GM19025 (cell line): ENCODE measurements around the gene MRPL4.
"Not testable (repeated sequence)": the region's sequence is repeated elsewhere in the genome, so short reads cannot be mapped to it uniquely, and the experiment has no call there.

ENCODE experiments used
- ATAC-seq: cut with Tn5 transposase; IDR thresholded peaks from one replicate; pipeline ENCODE4 v1.9.1; 2021; ENCODE audit warnings: mild to moderate bottlenecking, low read depth, moderate library complexity; ENCODE audit not compliant: unreplicated experiment

MRPL4 gene

DNA sequence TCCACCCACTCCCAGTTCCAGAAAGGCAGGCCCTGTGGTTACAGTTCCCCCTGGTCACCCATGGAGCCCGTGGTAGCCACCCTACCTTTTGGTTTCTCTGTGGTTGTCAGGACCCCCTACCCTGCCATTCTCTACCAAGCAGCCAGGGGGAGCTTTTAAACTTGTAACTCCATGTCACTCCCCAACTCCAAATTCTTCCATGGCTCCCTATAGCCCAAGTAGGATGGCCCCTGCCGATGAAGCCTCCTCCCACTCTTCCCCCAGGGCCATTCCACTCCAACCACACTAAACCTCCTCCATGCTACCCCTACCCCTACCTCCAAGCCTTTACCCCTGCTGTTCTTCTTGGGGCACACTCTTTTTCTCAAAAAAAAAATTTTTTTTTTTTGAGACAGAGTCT lies 23.1 kb upstream of the MRPL4 start:
- ATAC-seq = no peak

DNA sequence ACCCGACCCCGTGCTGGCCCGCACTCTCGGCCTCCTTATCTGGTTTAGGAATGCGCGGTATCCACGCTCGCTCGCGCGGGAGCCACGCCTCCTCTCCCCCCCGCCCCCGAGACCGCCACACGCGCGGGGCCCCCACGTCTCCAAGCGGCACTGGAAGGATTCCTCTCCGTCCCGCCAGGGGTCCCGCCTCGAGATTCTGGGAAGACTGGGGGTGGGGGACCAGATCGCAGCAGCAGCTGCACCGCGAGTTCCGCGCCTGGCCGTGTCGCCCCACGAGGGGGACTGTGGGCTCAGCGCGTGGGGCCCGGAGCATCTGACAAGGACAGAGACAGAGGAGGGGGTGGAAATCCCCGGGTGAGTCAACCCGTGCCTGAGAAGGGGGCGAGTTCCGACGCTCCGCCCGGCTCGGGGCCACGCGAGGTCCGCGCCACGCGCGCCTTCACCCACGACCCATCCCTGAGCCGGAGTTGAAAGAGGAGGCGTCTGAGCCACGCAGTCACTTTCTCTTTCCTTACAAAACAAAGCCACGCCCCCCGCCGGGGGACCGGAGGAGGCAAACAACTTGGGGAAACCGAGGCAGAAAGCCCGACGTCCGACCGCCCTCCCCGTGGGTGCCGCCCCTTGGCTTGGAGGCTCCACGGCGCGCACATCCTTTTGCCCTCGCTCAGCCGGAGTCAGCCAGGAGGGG lies 21.7 kb upstream of the MRPL4 start:
- ATAC-seq = no peak

DNA sequence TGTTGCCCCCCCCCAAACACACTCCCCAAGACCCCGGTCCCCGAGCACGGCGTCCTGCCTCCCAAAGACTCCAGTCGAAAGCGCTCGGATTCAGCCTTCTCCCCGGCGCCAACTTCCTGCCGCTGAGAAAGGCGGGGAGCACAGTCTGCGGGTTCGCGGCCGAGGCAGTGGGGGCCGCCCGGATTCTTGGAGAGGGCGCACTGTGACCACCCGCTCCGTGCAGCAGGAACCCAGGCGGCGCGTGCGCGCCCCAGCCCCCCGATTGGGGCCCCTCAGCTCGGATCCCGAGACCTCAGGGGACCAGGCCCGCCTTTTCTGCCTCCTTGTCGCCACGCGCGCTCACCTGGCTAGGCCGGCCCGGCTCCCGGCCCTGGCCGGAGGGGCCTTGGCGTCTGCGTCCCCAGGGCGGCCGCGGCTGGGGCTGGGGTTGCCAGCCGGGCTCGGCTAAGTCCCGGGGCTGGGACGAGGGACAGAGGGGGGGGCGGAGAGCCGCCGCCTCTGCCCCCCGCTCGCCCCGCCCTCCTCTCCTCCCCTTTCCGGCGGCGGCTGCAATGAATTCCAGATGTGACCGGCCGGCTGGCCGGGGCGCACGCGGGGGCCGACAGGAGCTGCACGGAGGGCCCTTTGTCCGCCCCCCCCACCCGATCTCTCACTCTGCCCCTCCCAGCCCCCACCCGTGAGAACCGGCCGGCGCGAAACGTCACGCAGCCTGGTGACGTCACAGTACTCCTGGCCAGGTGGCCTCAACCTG lies 21.0 kb upstream of the MRPL4 start, which contains the start of gene S1PR2:
TSS of gene S1PR2 (minus strand) at position 471 of the 751 bp plus-strand sequence. CDS start 6,426 bp downstream, outside the sequence.
- no peak for ATAC-seq

DNA sequence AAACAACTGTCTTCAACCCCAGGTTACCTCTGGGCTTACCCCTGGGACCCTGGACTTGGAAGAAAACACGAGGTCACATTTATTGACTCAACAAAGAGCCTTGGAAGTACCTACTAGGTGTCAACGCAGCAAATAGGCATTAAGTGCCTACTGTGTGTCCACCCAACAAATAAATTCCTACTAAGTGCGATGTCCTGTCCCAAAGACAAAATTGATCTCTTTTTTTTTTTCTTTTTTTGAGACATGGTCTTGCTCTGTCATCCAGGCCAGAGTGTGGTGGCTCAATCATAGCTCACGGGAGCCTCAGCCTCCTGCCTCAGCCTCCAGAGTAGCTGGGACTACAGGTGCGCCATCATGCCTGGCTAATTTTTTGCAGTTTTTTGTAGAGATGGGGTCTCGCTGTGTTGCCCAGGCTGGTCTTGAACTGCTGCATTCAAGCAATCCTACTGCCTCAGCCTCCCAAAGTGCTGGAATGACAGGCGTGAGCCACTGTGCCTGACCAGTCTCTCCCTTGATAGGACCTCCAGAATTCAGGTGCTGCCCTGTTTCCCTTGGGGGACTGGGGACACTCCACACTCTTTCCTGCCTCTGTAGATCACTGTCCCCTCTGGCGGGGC lies 20.3 kb upstream of the MRPL4 start:
- no peak for ATAC-seq

DNA sequence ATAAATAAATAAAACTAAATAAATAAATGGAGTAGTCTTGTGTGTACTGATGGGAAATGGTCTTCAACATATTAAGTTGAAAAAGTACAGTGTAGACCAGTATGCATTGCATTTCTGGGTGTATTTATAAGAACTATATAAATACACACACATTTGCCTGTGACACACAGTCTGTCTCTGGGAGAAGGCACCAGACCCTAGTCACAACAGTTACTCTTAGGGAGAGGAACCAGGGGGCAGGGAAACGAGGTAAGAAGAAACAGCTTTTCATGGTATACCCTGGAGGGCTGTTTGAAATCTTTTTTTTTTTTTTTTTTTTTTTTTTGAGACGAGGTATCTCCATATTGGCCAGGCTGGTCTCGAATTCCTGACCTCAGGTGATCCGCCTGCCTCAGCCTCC lies 18.1 kb upstream of the MRPL4 start:
- no peak for ATAC-seq

DNA sequence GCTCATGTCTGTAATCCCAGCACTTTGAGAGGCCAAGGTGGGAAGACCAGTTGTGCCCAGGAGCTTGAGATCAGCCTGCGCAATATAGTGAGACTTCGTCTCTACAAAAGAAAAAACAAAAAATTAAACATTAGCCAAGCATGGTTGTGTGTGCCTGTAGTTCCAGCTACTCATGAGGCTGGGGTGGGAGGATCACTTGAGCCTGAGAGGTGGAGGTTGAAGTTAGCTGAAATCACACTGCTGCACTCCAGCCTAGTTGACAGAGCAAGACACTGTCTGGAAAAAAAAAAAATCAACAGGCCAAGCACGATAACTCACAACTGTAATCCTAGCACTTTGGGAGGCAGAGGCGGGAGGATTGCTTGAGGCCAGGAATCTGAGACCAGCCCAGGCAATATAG lies 17.0 kb upstream of the MRPL4 start:
- ATAC-seq = no peak

DNA sequence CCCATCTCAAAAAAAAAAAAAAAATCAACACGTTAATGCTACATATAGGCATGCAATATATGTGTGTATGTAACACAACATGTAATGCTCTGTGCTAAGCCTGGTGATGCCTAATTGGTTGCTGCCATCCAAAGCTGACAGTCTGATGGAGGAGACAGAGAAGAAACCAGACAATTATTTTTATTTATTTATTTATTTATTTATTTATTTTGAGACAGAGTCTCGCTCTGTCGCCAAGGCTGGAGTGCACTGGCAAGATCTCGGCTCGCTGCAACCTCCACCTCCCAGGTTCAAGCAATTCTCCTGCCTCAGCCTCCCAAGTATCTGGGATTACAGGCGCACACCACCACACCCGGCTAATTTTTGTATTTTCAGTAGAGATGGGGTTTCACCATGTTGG lies 16.6 kb upstream of the MRPL4 start:
- ATAC-seq = not testable (repeated sequence)

DNA sequence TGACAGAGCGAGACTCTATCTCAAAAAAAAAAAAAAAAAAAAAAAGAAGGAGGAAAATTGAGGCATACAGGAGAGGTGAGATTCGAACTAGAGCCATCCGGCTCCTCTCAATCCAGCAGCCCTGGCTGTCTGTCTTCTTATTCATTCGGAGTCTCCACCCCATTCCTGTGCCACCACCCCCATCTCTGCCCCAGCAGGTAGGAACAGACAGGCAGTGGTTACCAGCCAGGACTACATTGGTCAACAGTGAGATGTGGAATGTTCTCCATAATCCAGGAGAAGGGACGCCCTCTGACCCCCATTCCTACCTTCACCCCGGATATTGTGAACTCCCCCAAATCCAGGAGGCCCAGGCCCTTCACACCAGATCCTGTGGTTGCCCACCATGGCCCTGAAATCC lies 14.3 kb upstream of the MRPL4 start:
- no peak for ATAC-seq

DNA sequence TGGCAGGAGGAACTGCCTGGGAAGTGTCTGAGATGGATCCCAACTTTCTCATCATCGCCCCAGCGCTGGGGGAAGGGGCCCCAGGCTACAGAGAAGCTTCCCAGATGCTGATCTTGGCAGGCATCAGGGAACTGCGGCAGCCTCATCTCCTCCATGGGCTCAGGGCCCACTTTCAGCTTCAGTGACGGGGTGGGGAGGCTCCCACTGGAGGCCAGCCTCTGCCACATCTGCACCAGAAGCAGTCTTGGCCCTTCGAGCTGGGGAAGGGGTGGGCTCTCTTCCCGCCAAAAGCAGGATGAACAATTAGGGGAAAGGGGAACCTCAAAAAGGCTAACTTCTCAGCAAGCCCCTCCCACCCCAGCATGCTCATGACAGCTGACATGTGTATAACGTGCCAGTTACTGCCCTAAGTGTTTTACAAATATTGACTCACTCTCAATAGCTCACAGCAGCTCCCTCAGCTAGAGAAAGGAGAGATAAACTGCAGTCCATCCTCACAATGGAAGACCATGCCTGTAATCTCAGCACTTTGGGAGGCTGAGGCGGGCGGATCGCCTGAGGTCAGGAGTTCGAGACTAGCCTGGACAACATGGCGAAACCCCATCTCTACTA lies 13.7 kb upstream of the MRPL4 start:
- ATAC-seq = no peak

DNA sequence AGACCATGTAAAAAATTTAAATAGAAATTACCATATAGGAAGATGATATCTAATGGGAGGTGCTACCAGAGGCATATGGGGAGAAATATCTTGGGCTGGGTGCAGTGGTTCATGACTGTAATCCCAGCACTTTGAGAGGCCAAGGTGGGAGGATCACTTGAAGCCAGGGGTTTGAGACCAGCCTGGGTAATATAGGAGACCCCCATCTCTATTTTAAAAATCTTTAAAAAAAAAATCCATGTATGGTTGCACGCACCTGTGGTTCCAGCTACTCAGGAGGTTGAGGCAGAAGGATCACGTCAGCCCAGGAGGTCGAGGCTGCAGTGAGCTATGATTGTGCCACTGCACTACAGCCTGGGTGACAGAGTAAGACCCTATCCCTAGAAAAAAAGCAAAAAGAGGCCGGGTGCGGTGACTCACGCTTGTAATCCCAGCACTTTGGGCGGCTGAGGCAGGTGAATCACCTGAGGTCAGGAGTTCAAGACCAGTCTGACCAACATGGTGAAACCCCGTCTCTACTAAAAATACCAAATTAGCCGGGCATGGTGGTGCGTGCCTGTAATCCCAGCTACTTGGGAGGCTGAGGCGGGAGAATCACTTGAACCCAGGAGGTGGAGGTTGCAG lies 10.1 kb upstream of the MRPL4 start:
- ATAC-seq = not testable (repeated sequence)

DNA sequence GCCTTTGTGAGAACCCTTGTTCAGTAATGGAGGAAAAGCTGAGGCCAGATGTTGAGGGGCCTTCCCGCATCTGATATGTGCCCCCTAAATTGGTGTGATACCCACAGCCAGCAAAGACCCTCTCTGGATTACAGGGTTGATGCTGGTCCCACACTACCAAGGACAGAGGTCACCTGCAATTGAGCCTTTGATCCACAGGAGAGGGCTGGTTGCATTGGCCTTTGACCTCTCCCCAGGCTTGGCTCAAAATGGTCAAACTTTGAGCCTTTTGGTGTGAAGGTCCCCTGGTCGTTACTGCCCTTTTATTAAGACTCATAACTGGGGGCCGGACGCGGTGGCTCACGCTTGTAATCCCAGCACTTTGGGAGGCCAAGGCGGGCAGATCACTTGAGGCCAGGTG lies 8.4 kb upstream of the MRPL4 start:
- ATAC-seq = no peak

DNA sequence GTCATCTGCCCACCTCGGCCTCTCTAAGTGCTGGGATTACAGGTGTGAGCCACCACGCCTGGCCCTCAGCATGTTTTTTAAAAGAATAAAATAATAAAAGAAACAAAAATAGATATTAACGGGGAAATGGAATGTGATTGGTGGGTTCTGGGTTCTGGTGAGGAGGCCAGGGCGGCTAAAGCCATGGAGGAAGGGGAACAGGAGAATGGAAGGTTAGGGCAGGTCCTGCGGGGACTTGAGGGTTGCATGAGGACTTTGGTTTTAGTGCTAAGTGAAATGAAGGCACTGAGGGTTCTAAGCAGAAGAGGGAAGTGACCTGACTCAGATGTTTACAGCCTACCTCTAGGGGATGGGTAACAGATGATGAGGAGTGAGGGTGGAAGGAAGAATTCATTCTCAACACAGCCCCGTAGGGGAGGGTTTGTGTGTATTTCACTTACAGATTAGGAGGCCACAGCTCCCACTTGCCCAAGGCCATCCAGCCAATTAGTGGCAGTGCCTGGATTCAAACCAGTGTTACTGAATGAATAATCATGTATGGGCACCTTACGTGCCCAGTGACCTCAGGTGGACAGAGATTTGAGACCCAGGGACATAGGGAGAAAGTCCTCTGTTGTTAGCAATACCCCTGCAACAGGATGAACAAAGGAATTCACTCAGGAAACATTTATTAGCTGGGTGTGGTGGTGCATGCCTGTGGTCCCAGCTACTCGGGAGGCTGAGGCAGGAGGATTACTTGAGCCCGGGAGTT lies 6.7 kb upstream of the MRPL4 start:
- ATAC-seq = no peak

DNA sequence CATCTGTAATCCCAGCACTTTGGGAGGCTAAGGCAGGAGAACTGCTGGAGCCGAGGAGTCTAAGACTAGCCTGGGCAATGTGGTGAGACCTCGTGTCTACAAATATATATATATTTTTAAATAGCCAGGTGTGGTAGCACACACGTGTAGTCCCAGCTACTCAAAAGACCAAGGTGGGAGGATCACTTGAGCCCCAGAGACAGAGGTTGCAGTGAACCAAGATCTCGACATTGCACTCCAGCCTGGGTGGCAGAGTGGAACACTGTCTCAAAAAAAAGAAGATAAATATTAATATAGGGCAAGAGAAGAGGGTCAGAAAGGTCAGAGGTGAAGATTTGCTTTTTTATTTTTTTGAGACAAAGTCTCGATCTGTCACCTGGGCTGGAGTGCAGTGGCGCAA lies 5.5 kb upstream of the MRPL4 start:
- ATAC-seq = no peak

DNA sequence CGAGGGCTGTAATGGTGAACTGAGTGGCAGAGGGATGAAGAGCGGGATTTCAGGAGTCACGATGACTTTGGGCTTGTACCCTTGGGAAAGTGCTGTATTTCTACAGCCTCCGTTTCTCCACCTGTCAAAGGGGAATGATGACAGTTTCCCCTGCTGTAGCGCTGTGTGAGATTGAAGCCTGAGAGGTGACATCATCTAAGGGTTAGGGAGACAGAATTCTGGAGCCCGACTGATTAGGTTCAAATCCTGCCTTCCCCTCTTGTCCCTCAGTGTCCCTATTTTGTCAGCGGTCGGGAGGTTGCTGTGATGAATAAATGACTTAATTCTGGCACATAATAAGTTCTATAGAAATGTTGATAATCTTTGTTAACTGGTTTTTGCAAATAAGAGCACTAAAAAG lies 693 bp downstream of the MRPL4 start:
- no peak for ATAC-seq

DNA sequence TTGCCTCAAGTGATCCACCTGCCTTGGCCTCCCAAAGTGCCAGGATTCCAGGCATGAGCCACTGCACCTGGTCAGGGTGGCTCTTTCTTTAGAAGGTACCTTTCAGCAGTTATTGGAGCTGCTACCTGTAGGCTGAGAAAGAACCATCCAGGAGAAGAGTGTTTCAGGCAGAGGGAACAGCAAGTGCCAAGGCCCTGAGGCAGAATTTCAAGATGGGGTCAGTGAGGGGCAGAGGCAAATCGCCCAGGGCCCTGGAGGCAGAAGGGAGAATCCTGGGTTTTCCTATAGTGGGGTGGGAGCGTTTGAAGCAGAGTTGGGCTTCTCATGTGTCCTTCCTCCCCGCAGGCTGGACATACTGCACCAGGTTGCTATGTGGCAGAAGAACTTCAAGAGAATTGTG lies 2.2 kb downstream of the MRPL4 start:
- no peak for ATAC-seq

DNA sequence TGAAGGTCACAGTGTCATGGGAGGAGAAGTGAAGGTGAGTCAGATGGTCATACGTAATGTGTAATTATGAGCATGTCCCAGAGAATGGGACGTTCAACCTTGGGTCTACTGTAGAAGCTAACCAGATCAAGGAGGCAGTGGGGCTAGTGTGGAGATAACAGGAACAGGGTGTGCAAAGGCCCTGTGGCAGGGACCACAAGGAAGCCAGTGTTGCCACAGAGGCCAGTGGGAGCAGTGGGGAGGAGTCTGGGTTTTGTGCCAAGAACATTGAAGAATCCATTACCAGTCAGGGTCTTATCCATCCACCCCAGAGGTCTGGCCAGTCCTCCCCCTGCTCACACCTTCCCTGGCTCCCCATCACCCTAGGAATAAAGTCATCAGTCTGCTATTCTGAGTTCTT lies 3.3 kb downstream of the MRPL4 start:
- no peak for ATAC-seq

DNA sequence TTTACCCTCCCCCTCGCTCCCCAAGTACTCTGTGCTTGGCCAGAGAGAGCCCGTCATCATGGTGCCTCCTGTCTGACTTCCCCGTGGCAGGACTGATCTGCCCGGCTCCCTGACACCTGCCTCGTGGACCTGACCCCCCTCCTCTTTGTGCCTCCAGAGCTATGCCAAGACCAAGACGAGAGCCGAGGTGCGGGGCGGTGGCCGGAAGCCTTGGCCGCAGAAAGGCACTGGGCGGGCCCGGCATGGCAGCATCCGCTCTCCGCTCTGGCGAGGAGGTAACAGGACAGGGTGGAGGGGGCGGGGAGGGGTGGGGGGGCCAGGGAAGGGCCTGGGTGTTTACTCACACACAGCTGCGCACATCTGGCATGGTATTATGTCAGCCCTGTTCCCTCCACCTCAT lies 4.5 kb downstream of the MRPL4 start:
- ATAC-seq = no peak

DNA sequence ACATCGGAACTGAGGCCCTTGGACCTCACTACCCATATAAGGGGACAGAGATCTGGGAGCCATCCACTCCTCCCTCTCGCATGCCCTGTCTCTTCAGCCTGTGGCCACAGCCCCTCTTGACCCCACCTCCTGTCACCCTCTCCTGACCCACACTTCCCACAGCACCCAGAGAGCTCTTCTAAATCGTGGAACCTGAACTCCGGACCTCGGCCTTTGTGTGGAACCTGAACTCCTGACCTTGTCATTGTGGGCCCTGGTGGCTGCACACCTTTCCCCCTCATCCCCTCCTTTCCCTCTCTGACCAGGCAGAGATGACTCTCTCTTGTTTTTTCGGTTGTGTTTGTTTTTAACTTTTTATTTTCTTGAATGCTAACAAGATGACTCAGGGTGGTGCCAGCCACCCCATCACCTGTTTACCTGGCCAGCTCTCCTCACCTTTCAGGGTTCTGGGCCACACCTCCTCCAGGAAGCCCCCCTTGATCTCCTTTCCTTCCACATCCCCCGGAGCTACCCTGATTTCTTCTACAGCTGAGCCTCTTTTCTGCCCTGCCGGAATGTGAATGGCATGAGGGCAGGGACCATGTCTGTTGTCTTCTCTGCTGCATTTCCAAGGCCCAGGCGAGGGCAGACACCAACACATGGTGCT lies 5.1 kb downstream of the MRPL4 start:
- ATAC-seq = no peak

DNA sequence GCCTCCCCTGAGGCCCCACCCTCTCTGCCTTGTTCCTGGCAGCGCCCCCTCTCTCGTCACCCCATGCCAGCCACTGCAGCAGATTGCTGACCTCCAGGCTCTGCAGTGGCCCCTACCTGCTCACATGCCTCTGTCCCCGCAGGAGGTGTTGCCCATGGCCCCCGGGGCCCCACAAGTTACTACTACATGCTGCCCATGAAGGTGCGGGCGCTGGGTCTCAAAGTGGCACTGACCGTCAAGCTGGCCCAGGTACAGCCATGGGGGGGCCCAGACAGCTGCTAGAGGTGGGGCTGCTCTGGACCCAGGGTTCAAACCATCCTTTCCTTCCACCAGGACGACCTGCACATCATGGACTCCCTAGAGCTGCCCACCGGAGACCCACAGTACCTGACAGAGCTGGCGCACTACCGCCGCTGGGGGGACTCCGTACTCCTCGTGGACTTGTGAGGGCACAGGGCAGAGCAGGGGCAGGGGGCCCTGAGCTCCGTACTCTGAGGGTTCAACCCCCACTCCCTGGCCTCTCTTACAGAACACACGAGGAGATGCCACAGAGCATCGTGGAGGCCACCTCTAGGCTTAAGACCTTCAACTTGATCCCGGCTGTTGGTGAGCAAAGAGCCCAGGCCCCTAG lies 6.2 kb downstream of the MRPL4 start:
- ATAC-seq = no peak
